HL-60 (cell line): ENCODE results near the gene PLEKHG4B.

Experiments
- DNase-seq, 2 experiments: peaks; one replicate each; pipeline ENCODE4 v3.0.0-alpha.2; 2010 to 2020; ENCODE audit warnings: low read depth in 1 of 2, low spot score in 1 of 2
- H3K27ac ChIP-seq: fragments of 250-450 bp; sonication (Bioruptor Pico); replicated peaks from 2 replicates; pipeline ENCODE4 v1.5.1; 2020; ENCODE audit warnings: mild to moderate bottlenecking, moderate library complexity
- H3K27me3 ChIP-seq: fragments of 250-450 bp; sonication (Bioruptor Pico); 2 replicates; pipeline ENCODE4 v1.5.1; 2021; ENCODE audit warnings: mild to moderate bottlenecking, moderate library complexity; ENCODE audit not compliant: insufficient read depth, poor library complexity, severe bottlenecking
- H3K4me3 ChIP-seq: replicated peaks from 2 replicates; pipeline ENCODE4 v1.5.1; 2011; ENCODE audit warnings: mild to moderate bottlenecking, control low read depth, low read length; ENCODE audit not compliant: insufficient read depth
- CTCF ChIP-seq: IDR thresholded peaks from one replicate; pipeline ENCODE4 v1.5.1; 2011; ENCODE audit warnings: low read length, control low read depth, inconsistent platforms; ENCODE audit not compliant: insufficient read depth
- GABPA ChIP-seq: IDR thresholded peaks from 2 replicates; pipeline ENCODE4 v1.6.1; 2012; ENCODE audit warnings: low read depth
- POLR2AphosphoS5 ChIP-seq: IDR thresholded peaks from 2 replicates; pipeline ENCODE4 v1.6.1; 2012; ENCODE audit warnings: low read depth
- SPI1 ChIP-seq: IDR thresholded peaks from 2 replicates; pipeline ENCODE4 v1.6.1; 2012; ENCODE audit warnings: low read depth, mild to moderate bottlenecking, borderline replicate concordance
- TF ChIP-seq, protein P1 (sequence below): IDR thresholded peaks from 2 replicates; pipeline ENCODE4 v1.6.1; 2012; ENCODE audit warnings: low read depth; ENCODE audit not compliant: insufficient replicate concordance

The PLEKHG4B gene

GRCh38 chr5:185095-186070 lies 93.4 kb downstream of the PLEKHG4B start:
- no peak for DNase-seq
- no peak overlapping the region for H3K27ac ChIP-seq
- H3K27me3 ChIP-seq: no peaks in the 10 kb centered on the region
- no peak overlapping the region for H3K4me3 ChIP-seq
- no peak for TF ChIP-seq POLR2AphosphoS5
- TF ChIP-seq CTCF: no peak
- no peak for TF ChIP-seq GABPA

DNA sequence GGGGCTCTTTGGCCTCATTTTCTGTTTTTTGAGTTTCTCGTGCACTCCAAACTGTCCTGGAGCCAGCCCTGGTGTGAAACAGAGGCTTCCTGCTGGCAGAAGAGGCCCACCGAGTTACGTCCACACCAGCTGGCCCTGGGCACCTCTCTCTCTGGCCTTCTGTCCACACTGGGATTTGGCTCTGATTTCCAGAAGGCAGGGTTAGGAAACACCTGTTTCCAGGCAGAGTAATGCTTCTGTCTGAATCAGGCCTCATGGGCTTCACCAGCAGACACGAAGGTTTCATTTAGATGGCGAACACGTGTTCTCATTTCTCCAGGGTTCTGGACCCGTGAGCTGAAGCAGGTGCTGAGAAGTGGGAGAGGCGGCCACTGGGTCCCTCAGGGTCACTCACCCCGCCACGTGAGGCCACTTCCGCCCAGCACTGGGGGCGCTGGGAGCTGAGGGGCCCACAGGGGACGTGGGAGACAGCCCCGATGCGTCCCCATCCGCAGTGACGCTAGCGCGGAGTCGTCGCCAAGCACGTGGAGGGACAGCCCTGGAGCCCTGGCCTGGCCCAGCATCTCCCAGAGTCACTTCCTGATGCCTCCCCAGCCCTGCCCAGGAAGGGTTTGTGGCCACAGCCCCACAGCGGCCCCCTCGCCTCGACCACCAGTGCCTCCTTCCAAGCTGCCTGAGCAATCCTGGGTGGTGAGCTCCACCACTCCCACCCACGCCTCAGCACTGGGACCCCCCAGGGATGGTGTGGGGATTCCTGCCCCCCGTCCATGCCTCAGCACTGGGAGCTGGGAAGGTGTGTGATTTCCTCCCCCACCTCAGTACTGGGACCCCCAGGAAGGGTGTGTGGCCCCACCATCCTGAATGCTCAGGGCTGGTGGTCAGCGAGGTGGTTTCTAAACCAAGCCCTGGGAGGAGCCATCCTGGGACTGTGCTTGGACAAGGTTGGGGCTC lies 94.4 kb downstream of the PLEKHG4B start:
- no peak for DNase-seq
- no peaks in the 10 kb centered on the region for H3K27me3 ChIP-seq
- no peak overlapping the region for H3K27ac ChIP-seq
- TF ChIP-seq SPI1 (no peak), GABPA (no peak), POLR2AphosphoS5 (no peak), CTCF (no peak)
- TF ChIP-seq, protein P1, sequence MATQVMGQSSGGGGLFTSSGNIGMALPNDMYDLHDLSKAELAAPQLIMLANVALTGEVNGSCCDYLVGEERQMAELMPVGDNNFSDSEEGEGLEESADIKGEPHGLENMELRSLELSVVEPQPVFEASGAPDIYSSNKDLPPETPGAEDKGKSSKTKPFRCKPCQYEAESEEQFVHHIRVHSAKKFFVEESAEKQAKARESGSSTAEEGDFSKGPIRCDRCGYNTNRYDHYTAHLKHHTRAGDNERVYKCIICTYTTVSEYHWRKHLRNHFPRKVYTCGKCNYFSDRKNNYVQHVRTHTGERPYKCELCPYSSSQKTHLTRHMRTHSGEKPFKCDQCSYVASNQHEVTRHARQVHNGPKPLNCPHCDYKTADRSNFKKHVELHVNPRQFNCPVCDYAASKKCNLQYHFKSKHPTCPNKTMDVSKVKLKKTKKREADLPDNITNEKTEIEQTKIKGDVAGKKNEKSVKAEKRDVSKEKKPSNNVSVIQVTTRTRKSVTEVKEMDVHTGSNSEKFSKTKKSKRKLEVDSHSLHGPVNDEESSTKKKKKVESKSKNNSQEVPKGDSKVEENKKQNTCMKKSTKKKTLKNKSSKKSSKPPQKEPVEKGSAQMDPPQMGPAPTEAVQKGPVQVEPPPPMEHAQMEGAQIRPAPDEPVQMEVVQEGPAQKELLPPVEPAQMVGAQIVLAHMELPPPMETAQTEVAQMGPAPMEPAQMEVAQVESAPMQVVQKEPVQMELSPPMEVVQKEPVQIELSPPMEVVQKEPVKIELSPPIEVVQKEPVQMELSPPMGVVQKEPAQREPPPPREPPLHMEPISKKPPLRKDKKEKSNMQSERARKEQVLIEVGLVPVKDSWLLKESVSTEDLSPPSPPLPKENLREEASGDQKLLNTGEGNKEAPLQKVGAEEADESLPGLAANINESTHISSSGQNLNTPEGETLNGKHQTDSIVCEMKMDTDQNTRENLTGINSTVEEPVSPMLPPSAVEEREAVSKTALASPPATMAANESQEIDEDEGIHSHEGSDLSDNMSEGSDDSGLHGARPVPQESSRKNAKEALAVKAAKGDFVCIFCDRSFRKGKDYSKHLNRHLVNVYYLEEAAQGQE: no peak
- no peak overlapping the region for H3K4me3 ChIP-seq

DNA sequence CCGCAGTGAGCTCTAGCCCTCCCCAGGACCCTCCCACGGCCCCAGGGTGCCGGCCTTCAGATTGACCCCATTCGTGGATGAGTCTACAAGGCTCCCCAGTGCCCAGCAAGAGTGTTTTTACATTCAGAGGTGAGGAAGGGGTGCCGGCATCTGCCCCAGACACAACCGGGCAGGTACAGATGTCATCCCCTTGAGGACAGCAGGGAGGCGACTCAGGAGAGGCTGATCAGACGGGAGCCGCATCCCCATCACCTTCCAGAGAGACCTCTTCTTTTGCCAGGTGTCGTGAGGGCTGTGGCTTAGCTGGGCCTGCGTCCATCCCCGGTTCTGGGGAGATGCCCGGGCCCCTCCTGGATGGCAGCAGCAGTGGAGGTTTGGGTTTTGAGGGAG lies 95.1 kb downstream of the PLEKHG4B start:
- H3K27ac ChIP-seq: no peak overlapping the region
- TF ChIP-seq SPI1 (no peak), POLR2AphosphoS5 (no peak), GABPA (no peak), CTCF (no peak)
- TF ChIP-seq, protein P1: no peak
- H3K4me3 ChIP-seq: no peak overlapping the region
- no peaks in the 10 kb centered on the region for H3K27me3 ChIP-seq
- no peak for DNase-seq
